HG03354 (cell line): ENCODE results near the gene ZCCHC17.

Experiments
- ATAC-seq: cut with Tn5 transposase; IDR thresholded peaks from one replicate; pipeline ENCODE4 v1.9.1; 2021; ENCODE audit warnings: mild to moderate bottlenecking; ENCODE audit not compliant: unreplicated experiment, poor library complexity, severe bottlenecking

Gene ZCCHC17

DNA sequence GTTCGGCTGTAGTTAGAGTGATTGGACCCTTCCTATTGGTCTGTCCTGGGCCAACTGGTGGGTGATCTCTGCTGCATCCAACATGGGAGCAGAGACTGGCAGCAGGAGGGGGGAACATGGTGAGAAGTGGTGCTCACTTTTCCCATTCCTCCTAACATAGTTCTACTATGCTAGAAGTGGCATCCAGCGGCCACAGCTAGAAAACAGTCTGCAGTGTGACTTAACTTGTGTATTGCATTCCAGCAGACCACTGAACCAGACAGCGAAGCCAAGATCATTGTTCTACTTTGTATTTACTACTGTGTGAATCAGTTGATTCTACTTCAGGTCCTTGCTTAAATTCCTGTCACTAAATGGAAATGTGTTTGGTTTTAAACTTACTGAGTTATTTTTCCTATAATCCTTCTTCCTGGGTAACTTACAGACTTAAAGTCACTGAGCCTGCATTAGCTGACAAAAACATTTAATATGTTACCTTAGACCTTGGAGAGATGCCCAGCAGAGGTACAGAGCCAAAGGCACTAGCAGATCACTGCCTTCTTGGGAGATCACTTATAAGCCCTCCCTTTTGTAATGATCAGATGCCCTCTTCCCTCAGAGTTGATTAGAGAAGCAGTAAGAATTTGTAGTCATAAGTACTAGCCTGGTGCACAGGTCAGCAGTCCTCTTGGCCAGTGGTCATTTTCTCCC is 67.9 kb downstream of the ZCCHC17 start:
- no peak for ATAC-seq

DNA sequence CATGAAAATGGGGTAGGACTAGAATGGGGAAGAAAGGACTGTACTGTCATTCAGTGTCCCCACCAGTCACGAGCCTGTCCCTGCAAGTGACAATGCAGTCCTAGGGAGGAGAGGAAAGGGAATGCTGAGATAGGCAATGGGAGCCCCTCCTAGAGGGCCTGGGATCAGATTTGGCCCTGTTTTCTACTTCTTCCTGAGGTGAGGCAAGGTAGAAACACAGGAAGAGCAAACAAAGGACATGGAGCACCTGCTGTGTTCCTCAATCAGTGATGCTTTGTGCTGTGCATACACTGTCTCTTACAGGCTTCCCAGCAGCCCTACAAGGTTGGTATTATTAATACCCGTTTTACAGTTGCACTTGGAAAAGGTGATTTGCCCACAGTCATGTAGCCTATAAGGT is 70.0 kb downstream of the ZCCHC17 start:
- no peak for ATAC-seq

DNA sequence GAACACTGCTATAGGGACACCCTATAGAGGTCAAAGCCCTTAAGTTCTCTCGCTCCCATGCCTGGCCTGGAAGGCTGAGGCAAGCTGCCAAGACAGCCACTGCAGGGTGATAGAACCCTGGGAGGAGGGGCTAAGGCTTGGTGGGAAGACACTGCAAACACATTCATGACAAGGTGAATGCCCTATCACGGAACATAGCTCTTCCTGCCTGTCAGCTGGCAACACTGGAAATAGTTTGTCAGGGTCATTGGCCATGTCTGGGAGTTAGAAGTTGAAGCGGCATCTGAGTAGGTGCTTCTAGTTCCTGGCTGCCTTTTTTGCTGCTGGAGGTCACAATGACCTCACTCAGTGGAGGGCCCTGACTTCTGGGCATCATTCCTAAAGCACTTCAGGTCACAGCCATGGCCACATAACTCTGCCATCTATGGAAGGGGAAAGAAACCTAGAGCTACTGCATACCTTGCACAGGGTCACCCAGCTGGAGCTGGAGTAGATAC is 71.8 kb downstream of the ZCCHC17 start:
- ATAC-seq = no peak

DNA sequence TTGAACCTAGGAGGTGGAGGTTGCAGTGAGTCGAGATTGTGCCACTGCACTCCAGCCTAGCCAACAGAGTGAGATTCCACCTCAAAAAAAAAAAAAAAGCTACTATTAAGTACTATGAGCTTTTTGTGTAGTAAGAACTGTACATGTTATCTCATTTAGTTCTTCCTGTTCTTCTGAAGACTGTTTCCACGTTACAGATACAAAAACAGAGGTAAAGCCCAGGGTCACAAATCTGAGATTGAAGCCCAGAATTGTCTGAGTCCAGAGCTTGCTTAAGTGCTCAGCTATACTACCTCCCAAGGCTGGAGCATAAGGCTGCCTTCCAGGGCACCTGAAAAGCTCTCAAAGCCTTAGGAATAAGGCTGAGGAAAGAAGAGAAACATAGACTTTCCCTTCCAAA is 73.2 kb downstream of the ZCCHC17 start:
- no peak for ATAC-seq

DNA sequence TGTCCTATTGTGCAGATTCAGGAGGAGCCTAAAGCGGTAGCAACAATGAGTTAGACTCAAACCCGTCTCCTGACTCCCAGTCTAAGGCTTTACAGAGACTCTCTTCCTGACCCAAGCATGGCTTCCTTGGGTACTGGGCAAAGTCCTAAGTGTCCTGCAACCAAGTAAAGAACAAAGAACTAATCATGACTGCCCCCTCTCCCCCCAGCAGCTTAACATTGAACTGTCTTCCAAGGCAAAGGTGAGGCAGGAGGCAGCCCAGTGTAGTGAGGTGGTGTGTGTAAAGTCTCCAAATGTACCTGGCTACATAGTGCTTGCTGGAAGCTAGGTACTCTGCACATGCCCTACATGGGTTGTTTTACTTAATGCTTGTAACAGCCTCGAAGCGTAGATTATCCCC is 73.7 kb downstream of the ZCCHC17 start:
- no peak for ATAC-seq

DNA sequence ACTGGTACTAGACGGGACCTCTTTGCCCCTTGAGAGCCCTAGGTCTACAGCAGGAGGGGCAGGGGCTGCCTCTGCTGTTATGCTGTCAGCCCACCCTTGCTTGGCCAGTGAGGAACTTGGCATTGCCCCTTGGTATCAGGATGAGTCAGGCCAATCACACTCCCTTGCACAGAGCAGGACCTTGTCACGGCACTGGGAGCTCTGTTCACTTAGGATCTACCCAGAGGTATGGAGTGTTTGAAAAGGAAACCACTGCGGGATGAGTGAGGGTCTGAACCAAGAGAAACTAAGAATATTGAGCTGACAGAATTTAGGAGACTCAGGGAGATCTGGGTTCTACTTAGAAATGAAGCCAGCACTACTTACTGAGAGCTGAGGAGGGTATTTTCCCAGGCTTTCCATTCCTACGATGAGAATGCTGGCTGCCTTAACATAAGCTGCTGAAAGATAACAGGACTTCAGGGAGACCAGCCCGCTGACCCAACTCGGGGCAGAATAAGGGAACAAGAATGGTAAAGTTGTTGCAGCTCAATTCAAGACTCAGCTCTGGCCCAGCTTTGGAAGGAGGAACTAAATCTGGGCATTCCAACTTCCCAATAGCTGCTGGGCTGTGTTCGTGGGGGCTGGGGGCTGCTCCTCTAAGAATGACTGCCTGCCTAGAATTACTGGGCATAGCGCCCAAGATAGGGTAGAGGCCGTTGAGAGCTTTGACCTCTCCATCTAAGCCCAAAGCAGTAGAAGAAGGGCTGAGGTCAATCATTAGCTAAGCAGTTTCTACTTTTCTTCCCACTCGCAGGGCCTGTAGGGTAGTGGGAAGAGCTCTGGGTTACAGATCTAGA is 74.5 kb downstream of the ZCCHC17 start:
- no peak for ATAC-seq

DNA sequence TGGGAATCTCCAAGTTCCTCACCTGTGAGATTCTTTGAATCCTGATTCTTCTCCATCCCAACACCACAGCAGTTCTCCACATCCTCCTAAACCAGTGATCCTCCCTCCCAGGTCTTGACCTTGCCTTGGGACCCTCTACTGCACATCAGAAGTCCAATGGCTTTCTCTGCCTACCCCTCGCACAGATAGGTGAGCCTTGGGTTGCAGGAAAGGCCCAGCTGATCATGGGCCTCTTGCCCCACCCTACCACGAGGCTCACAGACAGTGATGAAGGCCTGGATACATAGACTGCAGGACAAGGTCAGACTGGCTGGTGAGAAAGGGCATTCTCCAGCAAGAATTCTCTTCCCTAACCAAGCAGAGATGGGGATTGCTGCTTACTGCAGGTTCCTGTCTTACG is 75.2 kb downstream of the ZCCHC17 start:
- no peak for ATAC-seq

DNA sequence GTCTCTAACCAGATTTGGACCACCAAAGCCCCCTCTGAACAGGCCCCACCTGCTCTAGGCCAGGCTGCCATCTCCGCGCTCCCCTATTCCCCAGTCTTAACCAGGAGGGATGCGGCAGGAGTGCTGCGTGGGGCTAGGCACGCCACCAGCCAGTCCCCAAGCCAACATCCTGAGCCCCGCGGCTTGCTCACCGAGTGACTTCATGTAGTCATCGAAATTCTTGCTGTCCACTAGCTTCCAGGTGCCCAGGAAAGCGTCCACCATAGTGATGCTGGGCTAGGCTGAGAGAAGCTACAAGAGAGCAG is 75.9 kb downstream of the ZCCHC17 start:
- ATAC-seq = no peak

DNA sequence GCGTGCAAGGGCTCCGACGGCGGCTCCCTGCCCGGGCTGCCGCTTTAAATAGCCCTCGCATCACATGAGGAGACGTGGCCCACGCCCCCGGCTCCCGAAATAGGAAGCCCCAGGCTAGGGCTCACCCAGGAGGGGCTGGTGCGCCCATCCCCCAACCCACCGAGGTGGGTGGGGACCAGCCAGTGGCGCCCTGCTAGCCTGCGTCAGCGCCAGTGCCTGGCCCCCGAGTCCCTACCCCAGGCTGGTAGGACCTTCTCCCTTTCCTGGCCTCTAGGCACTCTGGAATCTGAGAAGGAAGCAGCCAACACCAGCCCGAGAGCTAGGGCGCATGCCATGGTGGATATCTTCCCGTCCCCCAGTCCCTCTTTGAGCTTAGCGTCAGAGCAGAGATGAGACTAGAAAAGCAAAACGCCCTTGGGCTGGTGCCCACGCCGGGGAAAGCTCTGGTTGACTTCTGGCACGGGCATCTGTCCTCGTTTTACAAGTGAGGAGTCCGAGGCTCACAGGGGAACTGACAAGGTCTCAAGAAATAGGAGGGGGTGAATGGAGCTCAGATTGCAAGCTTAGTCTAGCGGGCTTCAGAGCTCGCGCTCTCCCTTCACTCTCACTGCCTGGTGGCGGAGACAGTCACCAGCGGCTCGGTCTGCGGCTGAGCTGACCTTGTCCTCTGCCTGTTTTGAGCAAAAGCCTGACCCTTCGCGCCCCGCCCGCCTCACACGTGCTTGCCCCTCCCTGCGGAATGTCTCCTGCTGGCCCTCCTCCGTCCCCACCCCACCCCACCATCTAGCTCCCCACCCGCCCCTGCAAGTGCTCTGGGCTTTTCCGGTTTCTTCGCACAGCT is 76.4 kb downstream of the ZCCHC17 start, which contains the start of gene FABP3:
FABP3 (minus strand) TSS at position 21 of the 841 bp plus-strand sequence. CDS start 62 bp downstream, outside the sequence.
- no peak for ATAC-seq

DNA sequence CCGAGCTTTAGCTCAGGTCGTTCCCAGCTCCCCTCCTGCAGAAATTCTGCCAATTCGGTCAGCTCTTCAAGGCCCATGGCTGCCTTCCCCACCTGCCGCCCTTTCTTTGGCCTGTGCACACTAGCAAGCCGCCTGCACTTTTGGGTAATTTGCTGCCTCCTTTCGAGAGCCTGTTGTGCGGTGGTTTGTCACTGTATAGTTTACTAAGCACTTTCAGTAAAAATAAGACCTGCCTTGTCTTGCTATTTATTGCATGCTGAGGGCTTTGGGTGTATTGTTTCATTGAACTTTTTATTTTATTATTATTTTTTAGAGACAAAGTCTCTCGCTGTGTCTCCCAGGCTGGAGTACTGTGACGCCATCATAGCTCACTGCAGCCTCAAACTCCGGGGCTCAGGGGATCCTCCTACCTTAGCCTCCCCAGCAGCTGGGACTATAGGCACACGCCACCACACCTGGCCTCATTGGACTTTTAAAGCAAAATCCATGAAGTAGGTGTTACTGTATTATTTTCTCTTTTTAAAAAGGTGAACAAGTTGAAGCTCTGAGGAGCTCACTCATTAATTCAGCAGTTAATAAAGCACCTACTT is 77.2 kb downstream of the ZCCHC17 start:
- ATAC-seq = no peak

DNA sequence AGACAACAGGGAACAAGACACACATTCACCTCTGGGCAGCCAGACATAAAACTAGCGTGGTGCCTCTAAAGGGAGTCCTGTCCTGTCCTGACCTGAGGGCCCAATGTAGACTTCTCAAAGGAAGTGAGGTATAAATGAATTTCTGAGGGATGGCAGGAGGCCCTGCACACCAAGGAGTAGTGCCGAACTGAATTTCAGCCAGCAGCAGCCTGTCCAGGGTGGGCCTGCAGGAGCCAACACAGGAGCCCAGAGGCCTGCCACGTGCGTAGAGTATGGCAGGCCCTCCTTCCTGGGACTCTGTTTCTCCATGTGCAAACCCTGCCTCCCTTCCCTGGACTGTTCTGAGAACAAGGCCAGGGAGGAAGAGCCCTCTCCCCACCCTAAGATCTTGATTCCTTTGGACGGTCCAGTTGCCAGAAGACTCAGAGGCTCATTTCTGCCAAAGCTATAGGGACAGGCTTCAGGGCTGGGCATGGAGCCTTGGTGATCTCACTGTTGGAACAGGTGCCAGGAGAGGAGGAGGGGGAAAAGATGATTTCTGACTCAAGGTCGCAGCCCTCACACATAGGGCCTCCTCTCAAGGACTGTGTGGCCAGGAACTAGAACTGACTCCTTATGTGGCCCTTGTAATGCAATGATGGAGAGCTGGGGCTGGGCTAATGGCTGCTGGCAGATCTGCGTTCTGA is 77.8 kb downstream of the ZCCHC17 start:
- ATAC-seq = no peak

DNA sequence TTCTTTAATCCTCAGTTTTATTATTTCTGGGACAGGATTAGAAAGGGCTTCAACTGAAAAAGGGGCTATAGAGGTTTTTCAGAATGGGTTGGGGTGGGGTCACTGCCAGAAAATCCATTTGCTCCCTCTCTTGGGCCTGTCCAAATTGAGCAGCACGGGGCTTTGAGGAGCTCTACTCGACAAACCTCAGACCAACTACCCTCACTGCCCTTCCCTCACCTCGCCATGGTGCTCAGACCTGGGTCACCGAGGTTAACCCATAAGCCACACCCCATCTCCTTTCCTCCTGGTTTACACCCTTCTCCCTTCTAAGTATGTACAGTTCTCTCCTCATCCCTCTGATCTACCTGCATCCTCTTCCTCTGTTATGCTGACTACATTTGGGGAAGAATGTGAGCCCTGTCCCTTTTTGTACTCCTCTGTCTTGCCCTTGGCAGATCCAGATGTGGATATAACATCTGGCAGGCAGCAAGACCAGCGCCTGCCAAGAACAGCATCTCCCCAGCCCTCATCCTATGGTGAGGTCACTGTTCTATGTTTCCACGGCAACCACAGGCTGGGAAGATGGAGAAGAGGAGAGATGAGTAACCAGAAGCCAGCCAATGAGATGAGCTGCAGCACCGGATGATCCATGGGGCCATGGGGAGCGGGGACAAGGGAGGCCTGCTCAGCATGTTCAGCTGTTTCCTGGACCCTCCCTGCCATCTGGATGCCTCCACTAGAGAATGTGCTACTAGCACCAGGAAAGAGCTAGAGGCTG is 79.7 kb downstream of the ZCCHC17 start:
- ATAC-seq = no peak

DNA sequence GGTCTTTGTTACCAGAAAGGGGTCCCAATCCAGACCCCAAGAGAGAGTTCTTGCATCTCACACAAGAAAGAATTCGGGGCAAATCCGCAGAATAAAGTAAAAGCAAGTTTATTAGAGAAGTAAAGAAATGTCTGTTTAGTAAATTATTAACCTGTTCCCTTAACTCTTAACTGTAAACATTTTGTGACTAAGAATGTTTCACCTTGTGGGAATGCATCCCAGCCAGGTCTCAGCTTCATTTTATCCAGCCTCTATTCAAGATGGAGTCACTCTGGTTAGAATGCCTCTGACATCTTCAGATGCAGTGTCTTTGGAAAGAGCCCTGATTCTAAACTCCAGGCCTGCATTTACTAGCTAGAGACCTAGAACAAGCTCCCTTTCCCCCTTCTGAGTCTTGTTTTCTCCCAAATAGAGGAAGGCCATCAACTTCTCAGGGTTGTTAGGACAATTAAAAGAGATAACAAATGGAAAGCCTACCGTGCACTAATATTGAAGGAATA is 80.6 kb downstream of the ZCCHC17 start:
- ATAC-seq = no peak

DNA sequence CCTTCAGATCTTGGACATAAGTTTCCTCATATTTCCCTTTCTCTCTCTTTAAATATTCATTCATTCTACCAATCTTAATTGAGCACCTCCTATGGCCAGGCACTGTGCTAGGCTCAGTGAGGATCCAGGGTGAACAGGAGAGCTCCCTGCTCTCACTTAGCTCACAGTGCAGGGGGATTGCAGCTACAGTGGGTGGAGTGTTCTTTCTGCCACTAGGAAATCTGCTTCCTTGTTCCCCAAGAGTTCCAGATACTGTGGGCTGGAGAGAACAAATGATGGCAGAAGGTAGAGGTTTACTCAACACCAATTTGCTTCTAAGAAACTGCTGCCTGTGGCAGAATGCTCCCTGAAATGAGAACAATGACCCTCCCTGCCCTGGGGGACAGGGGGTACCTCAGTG is 81.2 kb downstream of the ZCCHC17 start:
- ATAC-seq = no peak

DNA sequence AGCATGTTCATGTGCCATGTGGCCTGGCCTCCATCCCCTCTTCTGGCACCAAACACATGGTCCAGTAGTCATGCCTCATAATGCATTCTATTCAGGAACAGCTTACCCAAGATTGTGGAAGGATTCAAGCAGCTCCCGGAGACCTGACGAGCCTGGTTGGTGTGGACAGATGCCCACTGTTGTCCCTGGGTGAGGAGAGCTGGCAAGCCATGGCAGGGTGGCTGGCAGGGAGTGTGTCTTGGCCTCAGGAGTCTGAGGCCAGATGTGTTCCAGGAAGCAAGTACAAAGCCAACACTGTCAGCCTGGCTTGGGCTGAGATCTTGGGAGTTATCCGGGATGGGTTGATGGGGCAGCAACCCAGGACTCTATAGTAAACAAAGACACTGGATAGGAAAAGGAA is 83.3 kb downstream of the ZCCHC17 start:
- no peak for ATAC-seq

DNA sequence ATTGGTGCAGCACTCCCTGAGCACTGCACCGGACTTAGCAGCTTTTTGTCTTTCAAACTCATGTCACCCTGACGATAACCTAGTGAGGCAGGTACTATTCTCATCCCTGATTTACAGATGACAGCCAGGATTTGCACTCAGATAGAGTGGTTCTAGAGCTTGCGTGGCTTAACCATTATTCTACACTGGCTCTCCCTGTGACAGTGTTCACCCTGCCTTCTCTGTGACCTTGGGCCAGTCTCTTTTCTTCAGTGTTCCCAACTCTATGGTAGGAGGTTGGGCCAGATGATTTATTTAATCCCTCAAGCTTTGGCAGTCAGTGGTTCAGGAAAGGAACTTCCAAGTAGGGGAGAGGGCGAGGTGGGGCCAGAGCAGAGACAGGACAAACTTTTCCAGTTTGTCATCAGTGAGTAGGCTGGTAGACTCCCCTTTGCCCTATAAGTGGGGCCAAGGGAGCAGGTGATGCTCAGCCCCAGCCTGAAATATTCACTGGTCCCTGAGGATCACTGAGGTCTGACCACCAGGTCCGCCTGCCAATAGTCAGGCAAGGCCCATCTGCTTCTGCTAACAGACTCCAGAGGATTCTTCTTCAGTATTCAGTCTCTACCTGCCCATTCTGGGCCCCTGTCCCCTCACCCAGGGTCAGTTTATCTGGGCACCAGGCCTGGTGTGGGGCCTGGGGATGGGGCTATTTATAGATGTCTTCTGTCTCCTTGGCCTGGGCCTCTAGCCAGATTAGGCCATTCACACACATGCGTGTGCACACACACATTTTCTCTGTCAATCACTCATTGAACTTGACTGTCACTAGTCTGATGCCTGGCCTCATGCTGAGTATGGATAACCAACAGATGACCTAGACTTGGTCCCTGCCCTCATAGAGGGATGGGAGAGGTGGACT is 84.8 kb downstream of the ZCCHC17 start:
- ATAC-seq = no peak

DNA sequence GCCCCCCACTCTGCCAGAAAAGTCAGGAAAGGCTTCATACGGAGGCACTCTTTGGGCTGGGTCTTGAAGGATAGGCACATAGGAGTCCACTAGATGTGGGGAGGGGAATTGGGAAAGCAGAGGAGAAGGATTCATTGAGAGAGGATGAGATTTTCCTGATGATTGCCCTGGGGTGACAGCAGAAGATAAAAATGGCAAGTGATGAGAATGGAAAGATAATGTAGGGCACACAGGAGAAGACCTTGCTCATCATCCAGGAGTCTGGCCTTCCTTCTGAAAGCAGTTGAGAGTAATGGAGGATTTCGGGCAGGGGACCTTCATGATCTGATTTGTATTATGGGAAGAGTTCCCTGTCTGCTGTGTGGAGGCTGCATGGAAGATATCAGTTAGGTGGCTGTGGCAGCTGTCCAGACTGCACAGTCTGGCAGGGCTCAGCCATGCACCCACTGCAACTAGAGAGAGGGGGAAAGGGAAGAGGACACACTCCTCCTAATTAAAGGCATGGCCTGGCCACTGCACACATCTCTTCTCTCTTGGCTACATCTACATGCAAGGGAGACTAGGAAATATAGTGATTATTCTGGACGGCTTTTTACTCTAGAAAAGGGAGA is 85.7 kb downstream of the ZCCHC17 start:
- no peak for ATAC-seq
